ENCODE results near the gene ARHGAP6.
A peak's percentile ranks its signal among the peaks of the same experiment; 100 is the strongest.

Gene ARHGAP6

GRCh38 chrX:11437642-11438379, 227.9 kb downstream of the ARHGAP6 start:
- no peak for DNase-seq (ENCODE audit: low spot score)
- TF ChIP-seq CTCF (IDR thresholded peaks at IDR 0.05; ENCODE audit: extremely low read depth, missing control alignments): no peak

GRCh38 chrX:11435568-11435967, 230.2 kb downstream of the ARHGAP6 start:
- TF ChIP-seq CTCF (IDR thresholded peaks at IDR 0.05; ENCODE audit: extremely low read depth, missing control alignments): no peak
- no peak for DNase-seq (ENCODE audit: low spot score)

- no peak for TF ChIP-seq CTCF (IDR thresholded peaks at IDR 0.05; ENCODE audit: extremely low read depth, missing control alignments)
- DNase-seq (ENCODE audit: low spot score): no peak
Measured at GRCh38 chrX:11434607-11435006, 231.1 kb downstream of the ARHGAP6 start.

- DNase-seq (ENCODE audit: low spot score): no peak
- TF ChIP-seq CTCF (IDR thresholded peaks at IDR 0.05; ENCODE audit: extremely low read depth, missing control alignments): no peak
Measured at GRCh38 chrX:11431786-11432185, 233.9 kb downstream of the ARHGAP6 start.

GRCh38 chrX:11430271-11430670, 235.4 kb downstream of the ARHGAP6 start:
- DNase-seq (ENCODE audit: low spot score): no peak
- TF ChIP-seq CTCF (IDR thresholded peaks at IDR 0.05; ENCODE audit: extremely low read depth, missing control alignments): no peak

GRCh38 chrX:11429538-11430085, 236.1 kb downstream of the ARHGAP6 start:
- no peak for TF ChIP-seq CTCF (IDR thresholded peaks at IDR 0.05; ENCODE audit: extremely low read depth, missing control alignments)
- no peak for DNase-seq (ENCODE audit: low spot score)

- no peak for TF ChIP-seq CTCF (IDR thresholded peaks at IDR 0.05; ENCODE audit: extremely low read depth, missing control alignments)
Measured at GRCh38 chrX:11427453-11428071, 238.2 kb downstream of the ARHGAP6 start.

More at GRCh38 chrX:11427453-11428071, 238.2 kb downstream of the ARHGAP6 start:
- peak; percentile 32 for DNase-seq (ENCODE audit: low spot score)
